Measurements from ENCODE around the gene CCDC88C.

The CCDC88C gene

DNA sequence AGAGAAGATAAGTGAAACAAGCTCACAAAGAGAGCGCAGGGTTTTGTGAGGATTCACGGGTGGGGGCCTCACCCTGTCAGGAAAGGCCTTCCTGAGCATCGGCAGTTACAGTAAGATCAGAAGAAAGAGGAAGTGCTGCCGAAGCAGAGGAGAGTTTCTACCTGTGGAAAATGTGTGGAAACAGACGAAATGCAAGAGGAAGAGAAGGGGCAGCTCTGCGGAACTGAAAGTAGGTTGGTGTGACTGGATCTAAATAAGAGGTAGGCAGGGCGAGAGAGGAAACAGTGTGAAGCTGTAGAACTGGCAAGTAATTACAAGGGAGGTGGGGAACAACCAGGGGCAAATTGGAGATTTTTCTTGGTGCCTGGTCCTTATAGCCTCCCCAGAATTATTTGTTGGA, 175.8 kb downstream of the CCDC88C start:
- Histone ChIP-seq H3K27me3 (ENCODE audit: insufficient read depth, low read length) (no peaks in the 10 kb centered on the region; the same call in 1 of the 2 replicates), H3K36me3 (ENCODE audit: insufficient read depth, low read length) (no peaks in the 10 kb centered on the region), H3K27ac (ENCODE audit: low read depth, low read length) (no peak overlapping the region), H3K9ac (ENCODE audit: low read depth, low read length) (no peak overlapping the region), H3K4me1 (ENCODE audit: insufficient read depth, low read length) (no peaks in the 10 kb centered on the region), H3K9me3 (ENCODE audit: insufficient read depth, low read depth, low read length) (no peaks in the 10 kb centered on the region), H3K4me3 (ENCODE audit: low read length) (no peak overlapping the region)
- 91% methylated on average over 7 of the region's 7 CpGs for WGBS

DNA sequence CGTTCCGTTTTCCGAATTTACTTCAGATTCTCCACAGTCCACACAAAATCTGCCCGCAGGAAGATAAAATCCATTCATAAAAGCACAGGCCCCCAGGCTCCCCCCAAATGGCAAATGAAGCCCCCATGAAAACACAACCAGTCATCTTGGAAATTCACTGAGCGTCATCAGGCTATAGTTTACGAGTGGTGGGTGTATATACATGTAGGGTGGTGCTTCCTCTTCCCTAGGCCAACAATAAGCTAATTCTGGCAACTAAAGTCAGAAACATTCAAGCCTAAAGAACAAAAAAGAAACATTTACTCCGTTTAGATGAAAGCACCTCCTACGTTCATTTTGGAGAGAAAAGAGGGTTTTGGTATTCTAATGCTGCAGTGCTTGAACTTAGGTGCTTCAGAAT, 179.0 kb downstream of the CCDC88C start:
- Histone ChIP-seq H3K36me3 (ENCODE audit: insufficient read depth, low read length) (no peaks in the 10 kb centered on the region), H3K9me3 (ENCODE audit: insufficient read depth, low read depth, low read length) (no peaks in the 10 kb centered on the region), H3K27ac (ENCODE audit: low read depth, low read length) (no peak overlapping the region), H3K27me3 (ENCODE audit: insufficient read depth, low read length) (no peaks in the 10 kb centered on the region; the same call in 1 of the 2 replicates), H3K4me3 (ENCODE audit: low read length) (no peak overlapping the region), H3K4me1 (ENCODE audit: insufficient read depth, low read length) (no peaks in the 10 kb centered on the region), H3K9ac (ENCODE audit: low read depth, low read length) (no peak overlapping the region)
- 88% methylated on average over 6 of the region's 8 CpGs for WGBS

DNA sequence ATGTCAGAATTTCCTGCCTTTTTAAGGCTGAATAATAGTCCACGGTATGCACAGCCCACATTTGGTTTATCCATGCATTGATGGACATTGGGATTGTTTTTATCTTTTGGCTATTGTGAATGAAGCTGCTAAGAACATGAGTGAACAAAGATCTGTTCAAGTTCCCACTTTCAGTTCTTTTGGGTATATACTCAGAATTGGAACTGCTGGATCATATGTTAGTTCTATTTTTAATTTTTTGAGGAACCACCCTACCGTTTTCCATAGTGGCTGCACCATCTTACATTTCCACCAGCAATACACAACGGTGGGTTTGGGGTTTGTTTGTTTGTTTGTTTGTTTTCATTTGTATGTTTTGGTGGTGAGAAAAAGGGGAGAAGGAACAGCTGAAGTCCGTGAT, 179.5 kb downstream of the CCDC88C start:
- no peaks in the 10 kb centered on the region for H3K36me3 ChIP-seq (ENCODE audit: insufficient read depth, low read length)
- H3K4me3 ChIP-seq (ENCODE audit: low read length): no peak overlapping the region
- 96% methylated on average over 2 of the region's 4 CpGs for WGBS
- H3K4me1 ChIP-seq (ENCODE audit: insufficient read depth, low read length): no peaks in the 10 kb centered on the region
- no peaks in the 10 kb centered on the region for H3K9me3 ChIP-seq (ENCODE audit: insufficient read depth, low read depth, low read length)
- no peak overlapping the region for H3K9ac ChIP-seq (ENCODE audit: low read depth, low read length)
- no peak overlapping the region for H3K27ac ChIP-seq (ENCODE audit: low read depth, low read length)
- H3K27me3 ChIP-seq (ENCODE audit: insufficient read depth, low read length): no peaks in the 10 kb centered on the region; the same call in 1 of the 2 replicates

DNA sequence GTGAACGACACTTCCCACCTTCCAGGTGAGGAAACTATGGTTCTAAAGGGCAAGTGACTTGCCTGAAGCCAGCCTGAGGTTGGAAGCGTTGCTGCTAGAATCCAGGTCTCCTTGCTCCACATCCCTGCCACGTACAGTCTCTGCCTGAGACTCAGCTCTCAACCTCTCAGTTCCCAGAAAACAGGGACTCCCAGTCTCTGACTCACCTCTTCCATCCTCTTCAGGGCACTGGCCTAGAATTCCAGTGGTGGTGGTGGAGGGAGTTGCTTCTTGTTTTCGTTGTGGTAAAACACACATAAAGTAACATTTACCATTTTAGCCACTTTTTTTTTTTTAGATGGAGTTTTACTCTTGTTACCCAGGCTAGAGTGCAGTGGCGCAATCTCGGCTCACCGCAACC, 180.4 kb downstream of the CCDC88C start:
- WGBS: 89% methylated on average over 6 of the region's 7 CpGs
- Histone ChIP-seq H3K27me3 (ENCODE audit: insufficient read depth, low read length) (no peaks in the 10 kb centered on the region), H3K9ac (ENCODE audit: low read depth, low read length) (no peak overlapping the region), H3K27ac (ENCODE audit: low read depth, low read length) (no peak overlapping the region), H3K4me3 (ENCODE audit: low read length) (no peak overlapping the region), H3K9me3 (ENCODE audit: insufficient read depth, low read depth, low read length) (no peaks in the 10 kb centered on the region), H3K36me3 (ENCODE audit: insufficient read depth, low read length) (no peaks in the 10 kb centered on the region), H3K4me1 (ENCODE audit: insufficient read depth, low read length) (no peaks in the 10 kb centered on the region)

DNA sequence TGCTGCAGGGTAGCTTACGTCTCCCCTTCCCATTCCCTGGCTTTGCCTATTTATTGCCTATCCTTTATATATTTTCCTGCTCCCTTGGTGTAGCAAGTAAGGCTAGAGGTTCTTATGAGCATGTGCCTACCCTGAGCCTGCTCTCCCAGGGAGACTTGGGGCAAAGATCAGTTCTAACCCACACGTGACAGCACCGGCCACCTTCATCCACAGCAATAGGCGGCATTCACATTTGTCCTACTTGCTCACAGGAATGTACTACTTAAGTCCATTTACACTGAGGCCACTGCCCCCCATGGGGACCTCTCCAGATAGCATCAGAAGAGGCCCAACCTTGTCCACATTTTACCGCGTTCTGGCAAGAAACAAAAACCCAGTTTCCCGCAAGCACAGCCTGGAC, 181.8 kb downstream of the CCDC88C start:
- Histone ChIP-seq H3K36me3 (ENCODE audit: insufficient read depth, low read length) (no peaks in the 10 kb centered on the region), H3K27ac (ENCODE audit: low read depth, low read length) (no peak overlapping the region), H3K9ac (ENCODE audit: low read depth, low read length) (no peak overlapping the region), H3K9me3 (ENCODE audit: insufficient read depth, low read depth, low read length) (peaks cover 5% of the 10 kb centered on the region; the same call in 1 of the 2 replicates), H3K4me3 (ENCODE audit: low read length) (no peak overlapping the region), H3K4me1 (ENCODE audit: insufficient read depth, low read length) (no peaks in the 10 kb centered on the region), H3K27me3 (ENCODE audit: insufficient read depth, low read length) (no peaks in the 10 kb centered on the region)
- WGBS: 96% methylated on average over 7 of the region's 7 CpGs

DNA sequence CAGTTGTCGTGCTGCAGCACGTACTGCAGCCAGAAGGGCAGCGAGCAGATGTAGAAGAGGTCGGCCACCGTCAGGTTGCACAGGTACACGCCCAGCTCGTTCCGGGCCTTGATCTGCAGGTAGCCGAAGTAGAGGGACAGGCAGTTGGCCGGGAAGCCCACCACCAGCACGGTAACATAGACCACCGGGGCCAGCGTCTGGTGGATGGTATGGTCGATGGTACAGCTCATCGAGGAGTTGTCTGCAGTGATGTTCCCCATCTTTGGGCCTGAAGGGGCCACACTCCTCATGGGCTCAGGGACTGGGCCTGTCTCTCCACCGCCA, 182.9 kb downstream of the CCDC88C start:
- no peaks in the 10 kb centered on the region for H3K27me3 ChIP-seq (ENCODE audit: insufficient read depth, low read length)
- no peaks in the 10 kb centered on the region for H3K36me3 ChIP-seq (ENCODE audit: insufficient read depth, low read length)
- 95% methylated on average over 16 of the region's 16 CpGs for WGBS
- H3K9ac ChIP-seq (ENCODE audit: low read depth, low read length): no peak overlapping the region
- H3K4me1 ChIP-seq (ENCODE audit: insufficient read depth, low read length): no peaks in the 10 kb centered on the region
- no peak overlapping the region for H3K27ac ChIP-seq (ENCODE audit: low read depth, low read length)
- H3K4me3 ChIP-seq (ENCODE audit: low read length): no peak overlapping the region
- peaks cover 8% of the 10 kb centered on the region; the same call in 1 of the 2 replicates for H3K9me3 ChIP-seq (ENCODE audit: insufficient read depth, low read depth, low read length)

DNA sequence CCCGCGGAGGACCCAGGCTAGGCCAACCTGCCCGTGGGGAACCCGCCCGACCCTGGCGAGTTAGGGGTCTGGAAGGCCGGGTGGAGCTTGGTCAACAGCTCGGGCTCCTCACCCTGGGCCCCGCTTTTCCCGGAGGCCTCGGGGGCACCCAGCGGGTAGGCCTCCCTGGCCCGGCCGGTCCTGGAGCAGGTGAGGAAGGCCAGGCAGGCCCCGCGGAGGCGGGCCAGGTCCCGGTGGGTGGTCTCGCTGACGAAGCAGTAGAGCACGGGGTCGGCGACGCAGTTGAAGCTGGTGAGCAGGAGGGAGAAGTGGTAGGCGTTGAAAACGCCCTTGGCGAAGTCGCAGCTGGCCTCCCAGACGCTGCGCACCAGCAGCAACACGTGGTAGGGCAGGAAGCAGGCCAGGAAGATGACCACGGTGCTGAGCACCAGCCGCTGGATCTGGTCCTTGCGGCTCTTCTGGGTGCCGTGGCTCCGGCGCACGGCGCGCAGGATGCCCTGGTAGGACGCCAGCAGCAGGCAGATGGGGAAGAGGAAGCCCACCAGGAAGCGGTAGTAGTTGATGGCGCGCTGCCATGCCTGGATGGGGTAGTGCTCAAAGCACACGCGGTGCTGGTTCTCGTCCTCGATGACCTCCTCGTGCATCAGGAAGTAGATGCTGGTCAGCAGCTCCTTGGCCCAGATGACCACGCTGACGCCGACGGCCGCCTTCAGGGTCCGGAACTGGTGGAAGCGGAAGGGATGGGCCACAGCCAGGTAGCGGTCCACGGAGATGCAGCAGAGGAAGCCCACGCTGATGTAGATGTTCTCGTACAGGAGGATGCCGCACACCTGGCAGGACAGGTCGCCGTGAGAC, 183.5 kb downstream of the CCDC88C start:
- no peaks in the 10 kb centered on the region for H3K4me1 ChIP-seq (ENCODE audit: insufficient read depth, low read length)
- no peaks in the 10 kb centered on the region for H3K36me3 ChIP-seq (ENCODE audit: insufficient read depth, low read length)
- H3K27ac ChIP-seq (ENCODE audit: low read depth, low read length): no peak overlapping the region
- H3K9me3 ChIP-seq (ENCODE audit: insufficient read depth, low read depth, low read length): peaks cover 8% of the 10 kb centered on the region; the same call in 1 of the 2 replicates
- H3K27me3 ChIP-seq (ENCODE audit: insufficient read depth, low read length): no peaks in the 10 kb centered on the region
- no peak overlapping the region for H3K9ac ChIP-seq (ENCODE audit: low read depth, low read length)
- no peak overlapping the region for H3K4me3 ChIP-seq (ENCODE audit: low read length)
- 94% methylated on average over 63 of the region's 63 CpGs for WGBS

DNA sequence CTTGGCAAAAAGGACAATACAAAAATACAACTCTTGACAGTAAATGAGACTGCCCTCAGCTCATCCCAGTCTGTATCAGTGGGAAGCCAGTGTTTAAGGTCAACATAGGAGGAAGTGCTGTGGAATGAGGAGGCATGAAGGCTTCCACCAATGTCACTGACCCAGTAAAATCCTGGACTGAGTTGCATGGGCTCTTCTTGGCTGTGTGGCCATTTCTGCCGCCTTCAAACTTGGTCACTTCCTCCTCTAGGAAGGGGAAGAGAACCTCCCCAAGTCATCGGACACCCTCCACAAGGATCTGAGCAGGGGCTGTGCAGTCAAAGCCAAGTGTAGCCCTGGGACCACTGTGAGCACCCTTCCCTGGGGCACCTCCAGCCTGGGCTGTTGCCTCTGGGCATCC, 185.0 kb downstream of the CCDC88C start:
- WGBS: 85% methylated on average over 2 of the region's 2 CpGs
- Histone ChIP-seq H3K9ac (ENCODE audit: low read depth, low read length) (no peak overlapping the region), H3K9me3 (ENCODE audit: insufficient read depth, low read depth, low read length) (peaks cover 8% of the 10 kb centered on the region; the same call in 1 of the 2 replicates), H3K4me3 (ENCODE audit: low read length) (no peak overlapping the region), H3K27ac (ENCODE audit: low read depth, low read length) (no peak overlapping the region), H3K27me3 (ENCODE audit: insufficient read depth, low read length) (no peaks in the 10 kb centered on the region), H3K36me3 (ENCODE audit: insufficient read depth, low read length) (no peaks in the 10 kb centered on the region), H3K4me1 (ENCODE audit: insufficient read depth, low read length) (peaks cover 12% of the 10 kb centered on the region)

DNA sequence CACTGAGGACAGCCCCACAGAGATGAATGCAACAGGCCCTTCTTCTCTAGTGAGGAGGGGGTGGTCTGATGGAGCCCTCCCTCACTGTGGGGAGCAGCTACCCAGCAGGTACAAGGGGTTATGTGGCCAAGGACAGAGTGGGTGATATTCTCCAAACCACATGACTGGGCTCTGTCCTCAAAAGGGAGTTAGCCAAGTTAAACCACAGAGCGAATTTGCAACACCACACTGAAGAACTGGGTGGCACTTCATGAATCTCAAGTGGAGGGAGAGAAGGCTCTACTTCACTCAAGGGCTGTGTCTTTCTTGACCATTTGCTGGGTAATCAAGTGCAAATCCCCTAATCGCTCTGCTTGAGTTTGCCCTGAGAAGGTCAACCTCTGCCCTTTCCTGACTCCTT, 185.6 kb downstream of the CCDC88C start:
- Histone ChIP-seq H3K9me3 (ENCODE audit: insufficient read depth, low read depth, low read length) (peaks cover 8% of the 10 kb centered on the region; the same call in 1 of the 2 replicates), H3K9ac (ENCODE audit: low read depth, low read length) (no peak overlapping the region), H3K4me3 (ENCODE audit: low read length) (no peak overlapping the region), H3K27me3 (ENCODE audit: insufficient read depth, low read length) (no peaks in the 10 kb centered on the region), H3K36me3 (ENCODE audit: insufficient read depth, low read length) (no peaks in the 10 kb centered on the region), H3K27ac (ENCODE audit: low read depth, low read length) (no peak overlapping the region), H3K4me1 (ENCODE audit: insufficient read depth, low read length) (peaks cover 12% of the 10 kb centered on the region)
- WGBS: 93% methylated on average over 2 of the region's 2 CpGs

DNA sequence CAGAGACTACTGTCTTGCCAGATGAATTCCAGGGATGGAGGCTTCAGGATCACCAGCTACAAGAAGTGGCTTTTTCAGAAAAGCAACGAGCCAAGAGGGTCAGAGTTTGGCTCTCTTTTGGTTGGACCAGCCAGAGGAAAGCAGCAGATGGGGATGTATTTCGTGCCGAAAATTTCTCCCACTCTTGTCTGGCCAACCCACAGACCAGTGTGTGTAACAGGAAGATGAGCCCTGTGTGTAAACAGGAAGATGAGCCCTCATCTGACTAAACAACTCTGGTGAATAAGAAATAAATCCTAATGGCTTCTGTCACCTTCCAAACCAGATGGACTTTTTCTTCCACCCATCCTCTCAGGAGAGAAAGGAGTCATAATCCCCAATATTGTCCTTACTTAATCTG, 186.2 kb downstream of the CCDC88C start:
- H3K4me1 ChIP-seq (ENCODE audit: insufficient read depth, low read length): peaks cover 12% of the 10 kb centered on the region
- over 99% methylated on average over 3 of the region's 3 CpGs for WGBS
- no peak overlapping the region for H3K27ac ChIP-seq (ENCODE audit: low read depth, low read length)
- peaks cover 8% of the 10 kb centered on the region; the same call in 1 of the 2 replicates for H3K9me3 ChIP-seq (ENCODE audit: insufficient read depth, low read depth, low read length)
- H3K9ac ChIP-seq (ENCODE audit: low read depth, low read length): no peak overlapping the region
- no peaks in the 10 kb centered on the region for H3K27me3 ChIP-seq (ENCODE audit: insufficient read depth, low read length)
- H3K4me3 ChIP-seq (ENCODE audit: low read length): no peak overlapping the region
- H3K36me3 ChIP-seq (ENCODE audit: insufficient read depth, low read length): no peaks in the 10 kb centered on the region

DNA sequence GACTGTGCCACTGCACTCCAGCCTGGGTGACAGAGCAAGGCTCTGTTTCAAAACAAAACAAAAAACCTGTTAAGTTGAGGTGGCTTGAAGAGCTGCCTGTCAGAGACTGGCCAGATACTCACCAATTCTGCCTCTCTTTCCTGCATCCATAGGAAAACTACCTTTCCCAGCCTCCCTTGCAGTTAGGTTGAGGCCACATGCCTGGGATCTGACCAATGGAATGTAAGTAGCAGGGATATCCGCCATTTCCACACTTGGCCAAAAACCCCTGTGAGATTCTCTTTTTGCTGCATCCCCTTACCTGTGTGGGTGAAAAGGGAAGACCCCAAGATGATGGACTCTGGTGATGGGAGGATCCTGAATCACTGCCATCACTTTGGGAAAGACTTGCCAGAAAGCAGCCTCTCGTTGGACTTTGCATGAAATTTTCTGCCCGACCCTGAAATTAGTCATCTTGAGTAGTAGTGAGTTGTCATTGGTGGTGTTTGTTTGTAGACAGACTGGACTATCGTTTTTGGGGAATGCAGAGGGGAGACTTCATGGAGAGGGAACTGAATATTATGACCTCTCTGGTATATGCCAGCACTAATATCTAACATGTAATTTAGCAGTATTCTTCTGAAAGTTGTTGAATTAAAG, 187.1 kb downstream of the CCDC88C start:
- WGBS: 96% methylated on average over 4 of the region's 4 CpGs
- peaks cover 12% of the 10 kb centered on the region for H3K4me1 ChIP-seq (ENCODE audit: insufficient read depth, low read length)
- H3K9ac ChIP-seq (ENCODE audit: low read depth, low read length): no peak overlapping the region
- H3K27me3 ChIP-seq (ENCODE audit: insufficient read depth, low read length): no peaks in the 10 kb centered on the region
- no peak overlapping the region for H3K27ac ChIP-seq (ENCODE audit: low read depth, low read length)
- H3K4me3 ChIP-seq (ENCODE audit: low read length): no peak overlapping the region
- no peaks in the 10 kb centered on the region for H3K36me3 ChIP-seq (ENCODE audit: insufficient read depth, low read length)
- peaks cover 8% of the 10 kb centered on the region; the same call in 1 of the 2 replicates for H3K9me3 ChIP-seq (ENCODE audit: insufficient read depth, low read depth, low read length)

All from HUES64 (cell line).